ENCODE data around the gene ZC2HC1B.

The ZC2HC1B gene

GRCh38 chr6:143963158-143963919 lies 99.1 kb downstream of the ZC2HC1B start:
- no peak for DNase-seq (ENCODE audit: low read depth)

GRCh38 chr6:143964674-143965081 lies 100.4 kb downstream of the ZC2HC1B start:
- no peak for DNase-seq (ENCODE audit: low read depth)

GRCh38 chr6:143965503-143966171 lies 101.4 kb downstream of the ZC2HC1B start:
- peak; percentile 16 for DNase-seq (ENCODE audit: low read depth)

DNA sequence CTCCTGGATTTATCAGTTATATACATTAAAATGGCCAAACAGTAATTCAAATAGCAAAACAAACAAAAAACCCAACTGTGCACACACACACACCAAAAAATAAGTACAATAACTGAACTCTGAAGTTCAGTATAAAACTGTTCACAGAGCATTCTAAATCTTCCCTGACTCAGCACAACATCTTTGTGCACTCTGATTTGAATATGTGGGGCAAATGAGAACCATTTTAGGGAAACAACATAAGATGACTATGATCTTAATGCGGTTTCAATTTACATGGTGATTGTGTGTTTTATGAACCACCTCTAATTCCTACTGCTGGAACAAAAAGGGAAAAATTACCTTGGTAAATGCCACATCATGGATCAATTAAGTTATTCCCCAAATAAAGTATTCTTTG lies 102.0 kb downstream of the ZC2HC1B start:
- no peak for DNase-seq (ENCODE audit: low read depth)

DNA sequence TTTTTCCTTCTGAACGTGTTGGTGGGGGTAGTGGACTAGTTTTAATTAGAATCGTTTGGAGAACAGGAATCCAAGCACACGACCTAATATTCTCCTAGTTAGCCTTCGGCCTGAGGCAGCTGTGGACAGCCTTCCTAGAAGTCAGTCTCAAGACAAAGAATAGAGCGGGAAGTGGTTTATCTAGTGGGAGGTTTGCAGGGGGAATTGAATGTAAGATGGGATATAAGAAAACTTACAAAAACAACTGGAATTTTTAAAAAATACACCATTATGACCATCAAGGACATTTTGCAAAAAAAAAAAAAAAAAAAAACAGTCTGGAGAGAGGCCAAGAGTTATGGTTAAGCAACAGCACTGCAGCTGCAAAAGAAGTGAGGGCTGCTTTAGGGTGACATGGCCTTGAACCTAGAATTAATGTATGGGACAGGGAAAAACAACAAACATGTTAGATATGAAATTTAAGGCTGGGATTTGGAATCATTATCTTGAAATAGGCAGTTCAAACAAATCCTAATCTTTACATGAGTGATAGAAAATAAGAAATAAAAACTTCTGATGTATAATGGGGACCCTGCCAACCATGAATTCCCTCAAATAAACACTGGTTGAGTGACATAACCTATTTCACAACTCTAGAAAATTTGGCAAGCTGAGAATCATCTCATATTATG lies 103.6 kb downstream of the ZC2HC1B start:
- peak; percentile 68 for DNase-seq (ENCODE audit: low read depth)

DNA sequence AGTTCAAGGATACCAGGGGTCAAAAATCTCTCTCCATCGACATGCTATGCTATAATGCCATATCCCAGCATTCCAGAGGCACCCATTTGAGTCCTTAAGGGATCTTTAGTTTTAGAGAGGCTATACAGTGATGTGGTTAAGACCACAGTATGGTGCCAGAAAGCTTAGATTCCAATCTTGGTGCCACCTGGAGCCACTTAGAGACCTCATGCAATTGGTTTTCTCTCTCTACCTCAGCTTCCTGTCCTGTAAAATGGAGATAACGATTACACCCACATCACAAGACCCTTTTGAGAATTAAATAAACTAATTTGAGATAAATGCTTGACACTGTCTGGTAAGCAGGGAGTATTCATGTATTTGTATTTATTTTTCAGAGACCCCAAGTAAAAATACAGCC lies 104.8 kb downstream of the ZC2HC1B start:
- DNase-seq (ENCODE audit: low read depth): no peak

DNA sequence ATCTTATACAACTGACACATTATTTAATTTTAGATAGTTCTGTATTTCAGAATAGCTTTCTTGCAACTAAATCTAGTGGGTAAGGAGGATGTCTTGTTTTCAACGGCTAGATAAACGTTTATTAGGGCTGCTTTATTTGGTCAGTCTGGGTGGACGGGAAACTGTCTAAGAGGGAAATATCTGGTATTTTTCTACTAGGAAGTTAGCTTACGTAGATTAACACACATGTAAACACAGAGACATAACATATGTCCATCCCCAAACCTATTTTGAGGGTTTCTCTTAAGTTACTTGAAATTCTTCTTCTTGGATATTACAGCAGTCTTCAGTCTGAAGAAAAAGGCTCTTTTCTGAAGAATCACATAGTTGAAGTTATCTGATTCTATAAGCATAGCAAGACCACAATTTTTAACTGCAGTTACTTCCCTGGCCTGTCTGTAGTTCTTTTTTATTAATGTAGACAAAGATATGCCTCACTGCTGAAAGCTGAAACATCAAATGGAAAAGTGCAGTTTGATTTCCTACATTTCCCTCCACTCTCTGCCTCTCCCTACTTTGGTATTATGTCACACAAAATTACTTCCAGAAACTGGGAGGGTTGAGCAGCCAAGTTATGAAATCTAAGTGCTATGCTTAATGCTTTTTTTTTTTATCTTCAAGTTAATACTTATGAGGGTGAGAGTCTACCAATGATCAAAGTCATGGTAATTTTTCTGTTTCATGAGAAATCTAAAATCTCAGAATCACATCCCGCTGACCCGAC lies 106.4 kb downstream of the ZC2HC1B start:
- DNase-seq (ENCODE audit: low read depth): peak; percentile 37

GRCh38 chr6:143971482-143972205 lies 107.4 kb downstream of the ZC2HC1B start:
- DNase-seq (ENCODE audit: low read depth): no peak

GRCh38 chr6:143973097-143973966 lies 109.1 kb downstream of the ZC2HC1B start:
- no peak for DNase-seq (ENCODE audit: low read depth)

DNA sequence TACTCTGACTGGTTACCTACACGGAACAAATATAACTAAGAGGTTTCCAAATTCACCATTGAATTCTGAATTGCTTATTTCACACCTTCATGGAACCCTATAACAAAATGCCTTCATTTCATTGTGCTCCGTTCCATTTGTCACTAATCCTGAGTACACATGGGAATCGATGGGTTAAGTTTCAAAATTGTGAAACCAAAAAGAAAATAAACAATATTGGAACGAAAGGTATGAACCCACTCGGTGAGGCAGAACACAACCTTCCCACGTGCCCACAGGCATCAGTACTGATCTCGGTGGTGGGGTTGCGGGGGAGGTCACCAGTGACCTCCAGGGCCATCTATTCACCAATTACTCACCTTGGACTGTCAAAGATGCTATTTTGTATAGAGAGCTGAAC lies 109.8 kb downstream of the ZC2HC1B start:
- no peak for DNase-seq (ENCODE audit: low read depth)

GRCh38 chr6:143976806-143977349 lies 112.6 kb downstream of the ZC2HC1B start:
- no peak for DNase-seq (ENCODE audit: low read depth)

- no peak for DNase-seq (ENCODE audit: low read depth)
Observed at GRCh38 chr6:143980921-143981320, 116.6 kb downstream of the ZC2HC1B start.

DNA sequence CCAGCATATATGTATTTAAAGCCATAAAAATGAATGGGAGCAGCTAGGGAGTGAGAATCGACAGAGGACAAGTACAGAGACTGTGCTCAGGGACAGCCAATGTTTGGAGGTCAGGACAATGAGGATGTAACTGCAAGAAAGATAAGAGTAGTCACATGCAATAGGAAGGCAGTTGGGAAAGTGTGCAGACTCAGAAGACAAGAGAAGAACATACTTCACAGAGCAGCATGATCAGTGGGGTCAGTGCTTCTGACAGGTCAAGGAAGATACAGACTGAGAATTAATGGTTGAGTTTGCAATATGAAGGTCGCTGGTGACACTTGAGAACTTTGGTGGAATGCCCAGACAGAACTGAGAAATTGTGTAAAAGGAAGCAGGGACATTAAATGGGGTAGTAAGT lies 118.7 kb downstream of the ZC2HC1B start:
- no peak for DNase-seq (ENCODE audit: low read depth)

- DNase-seq (ENCODE audit: low read depth): no peak
Observed at GRCh38 chr6:143984666-143985065, 120.4 kb downstream of the ZC2HC1B start.

DNA sequence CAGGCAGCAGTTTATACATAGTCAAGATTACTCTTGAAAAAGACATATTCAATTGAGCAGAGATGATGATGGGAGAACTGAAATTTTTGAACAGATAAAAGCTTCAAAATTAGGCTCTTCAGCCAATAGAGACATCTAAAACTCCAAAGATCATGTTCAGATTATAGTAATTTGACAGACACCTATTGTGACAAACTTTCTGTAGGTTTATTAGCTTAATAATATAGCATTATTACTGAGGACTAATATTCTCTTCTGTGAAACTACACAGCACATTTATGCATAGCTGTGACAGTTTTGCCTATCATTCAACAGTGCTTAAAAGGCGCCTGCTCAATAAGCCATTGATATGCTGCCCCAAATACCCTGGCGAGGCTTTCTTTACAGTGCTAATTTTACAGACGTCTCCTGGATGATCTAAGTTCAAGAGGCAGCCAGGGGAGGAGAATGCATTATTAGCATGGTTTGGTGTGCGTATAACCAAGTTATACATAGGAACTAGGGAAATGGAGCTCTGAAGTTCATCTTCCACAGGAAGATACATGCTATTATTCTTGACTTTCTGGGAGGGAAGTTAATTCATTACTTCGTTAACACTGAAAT lies 122.3 kb downstream of the ZC2HC1B start:
- DNase-seq (ENCODE audit: low read depth): no peak
